GM23338 (cell line): Measurements from ENCODE around the gene RBM28.

Experiments used
- EZH2 ChIP-seq: fragments of 200-600 bp; sonication (generic); IDR thresholded peaks from one replicate; pipeline ENCODE4 v1.8.0; 2017; ENCODE audit warnings: antibody characterized with exemption, mild to moderate bottlenecking, low read depth; ENCODE audit not compliant: unreplicated experiment
- EZH2phosphoT487 ChIP-seq: fragments of 200-600 bp; sonication (generic); IDR thresholded peaks from one replicate; pipeline ENCODE4 v1.8.1; 2018; ENCODE audit warnings: antibody characterized with exemption; ENCODE audit not compliant: unreplicated experiment
- JUNB ChIP-seq: IDR thresholded peaks from one replicate; pipeline ENCODE4 v1.6.1; 2016; ENCODE audit warnings: antibody characterized with exemption; ENCODE audit not compliant: unreplicated experiment
- POLR2AphosphoS5 ChIP-seq: IDR thresholded peaks from 2 replicates; pipeline ENCODE4 v1.6.1; 2016; ENCODE audit warnings: antibody characterized with exemption, low read depth
- ZNF331 ChIP-seq: fragments of 250-450 bp; sonication (Bioruptor Pico); IDR thresholded peaks from 2 replicates; pipeline ENCODE4 v1.5.0; 2020; ENCODE audit warnings: low read depth, mild to moderate bottlenecking, moderate library complexity
- TF ChIP-seq, protein P1 (sequence below), 2 experiments: fragments of 200-600 bp in 1 of 2; sonication (generic) in 1 of 2; conservative IDR thresholded peaks; 2 replicates each; pipeline versions ENCODE4 v1.5.1 to v1.6.1; 2016 to 2017; ENCODE audit warnings: antibody characterized with exemption in 2 of 2, low read depth in 2 of 2, mild to moderate bottlenecking in 2 of 2, moderate library complexity in 1 of 2

DNA sequence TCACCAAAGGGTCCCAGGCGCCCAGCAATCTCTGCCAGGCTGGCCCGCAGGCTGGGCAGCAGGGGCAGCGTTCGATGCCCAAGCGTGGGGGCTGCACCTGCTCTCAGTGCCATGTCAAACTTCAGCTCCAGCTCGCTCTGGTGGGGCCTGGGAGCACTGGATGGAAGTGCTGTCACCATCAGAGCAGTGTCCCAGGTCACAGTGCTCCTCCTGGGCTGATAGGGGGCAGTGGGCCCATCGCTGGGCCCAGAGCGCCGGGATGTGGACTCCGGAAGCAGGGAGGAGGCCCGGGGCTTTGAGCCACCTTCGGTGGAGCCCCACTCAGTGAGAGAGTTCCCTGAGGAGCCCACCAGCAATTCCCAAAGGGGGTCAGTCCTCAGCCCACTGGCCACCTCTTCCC, 15.6 kb upstream of the RBM28 start:
- TF ChIP-seq, protein P1, sequence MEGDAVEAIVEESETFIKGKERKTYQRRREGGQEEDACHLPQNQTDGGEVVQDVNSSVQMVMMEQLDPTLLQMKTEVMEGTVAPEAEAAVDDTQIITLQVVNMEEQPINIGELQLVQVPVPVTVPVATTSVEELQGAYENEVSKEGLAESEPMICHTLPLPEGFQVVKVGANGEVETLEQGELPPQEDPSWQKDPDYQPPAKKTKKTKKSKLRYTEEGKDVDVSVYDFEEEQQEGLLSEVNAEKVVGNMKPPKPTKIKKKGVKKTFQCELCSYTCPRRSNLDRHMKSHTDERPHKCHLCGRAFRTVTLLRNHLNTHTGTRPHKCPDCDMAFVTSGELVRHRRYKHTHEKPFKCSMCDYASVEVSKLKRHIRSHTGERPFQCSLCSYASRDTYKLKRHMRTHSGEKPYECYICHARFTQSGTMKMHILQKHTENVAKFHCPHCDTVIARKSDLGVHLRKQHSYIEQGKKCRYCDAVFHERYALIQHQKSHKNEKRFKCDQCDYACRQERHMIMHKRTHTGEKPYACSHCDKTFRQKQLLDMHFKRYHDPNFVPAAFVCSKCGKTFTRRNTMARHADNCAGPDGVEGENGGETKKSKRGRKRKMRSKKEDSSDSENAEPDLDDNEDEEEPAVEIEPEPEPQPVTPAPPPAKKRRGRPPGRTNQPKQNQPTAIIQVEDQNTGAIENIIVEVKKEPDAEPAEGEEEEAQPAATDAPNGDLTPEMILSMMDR (conservative IDR thresholded peaks at IDR 0.05; ENCODE audit: low read depth in 2 of 2): no peak
- TF ChIP-seq EZH2 (no peak), POLR2AphosphoS5 (no peak), JUNB (no peak), EZH2phosphoT487 (no peak), ZNF331 (no peak)
